Measurements from ENCODE around the gene FCER2. TPM values are rescaled to one million over a fixed set of nuclear protein-coding genes. Genes with fewer than 3 reads are reported as not detected.
A peak's percentile ranks its signal among the peaks of the same experiment; 100 is the strongest.

FCER2 gene
- total RNA-seq, 1 donor from 2014 or later, result 0.58 TPM

DNA sequence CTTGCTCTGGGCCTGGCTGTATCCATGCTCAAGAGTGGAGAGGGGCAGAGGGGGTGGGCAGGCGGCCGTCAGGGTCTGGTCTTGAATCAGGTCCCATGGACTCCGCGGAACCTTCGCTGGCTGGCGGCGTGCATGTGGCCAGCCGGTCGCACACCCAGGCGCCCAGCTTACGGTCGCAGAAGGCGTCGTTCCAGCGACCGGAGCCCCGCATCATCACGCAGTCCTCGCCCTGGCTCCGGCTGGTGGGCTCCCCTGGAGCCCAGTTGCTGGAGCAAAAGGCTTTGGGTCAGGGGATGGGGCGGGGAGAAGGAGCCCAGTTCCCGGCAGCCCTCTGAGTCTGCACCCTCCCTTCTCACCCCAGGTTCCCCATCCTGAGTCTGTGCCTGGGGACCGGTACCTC lies 12.8 kb downstream of the FCER2 start:
- intact Hi-C loops (cut with DNase I), result loop anchor here (10.0 kb wide), 1 partner anchor 116 kb away; no protein-coding TSS in a partner anchor

DNA sequence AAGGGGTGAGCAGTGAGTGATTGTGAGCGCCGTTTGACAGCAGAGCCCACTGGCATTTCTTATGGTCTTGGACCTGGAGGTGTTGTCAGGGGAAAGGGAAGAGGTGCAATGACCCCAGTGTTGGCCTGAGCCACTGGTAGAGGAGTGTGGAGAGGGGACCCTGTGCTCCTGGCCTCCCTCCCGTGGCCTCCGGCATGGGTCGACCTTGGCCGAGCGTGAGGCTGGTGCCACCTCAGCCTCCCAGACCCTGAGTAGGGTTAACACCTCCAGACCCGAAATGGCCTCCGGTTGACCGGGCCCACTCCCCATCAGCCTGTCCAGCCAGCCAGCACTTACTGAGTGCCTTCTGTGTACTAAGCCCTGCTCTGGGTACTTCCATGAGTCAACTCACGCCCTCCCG lies 14.8 kb downstream of the FCER2 start:
- H3K9me3 ChIP-seq, result no peaks in the 10 kb centered on the region
- no peak overlapping the region for H3K4me3 ChIP-seq
- no peak for ATAC-seq
- no peak for DNase-seq
- no peaks in the 10 kb centered on the region for H3K4me1 ChIP-seq
- TF ChIP-seq, protein P1, sequence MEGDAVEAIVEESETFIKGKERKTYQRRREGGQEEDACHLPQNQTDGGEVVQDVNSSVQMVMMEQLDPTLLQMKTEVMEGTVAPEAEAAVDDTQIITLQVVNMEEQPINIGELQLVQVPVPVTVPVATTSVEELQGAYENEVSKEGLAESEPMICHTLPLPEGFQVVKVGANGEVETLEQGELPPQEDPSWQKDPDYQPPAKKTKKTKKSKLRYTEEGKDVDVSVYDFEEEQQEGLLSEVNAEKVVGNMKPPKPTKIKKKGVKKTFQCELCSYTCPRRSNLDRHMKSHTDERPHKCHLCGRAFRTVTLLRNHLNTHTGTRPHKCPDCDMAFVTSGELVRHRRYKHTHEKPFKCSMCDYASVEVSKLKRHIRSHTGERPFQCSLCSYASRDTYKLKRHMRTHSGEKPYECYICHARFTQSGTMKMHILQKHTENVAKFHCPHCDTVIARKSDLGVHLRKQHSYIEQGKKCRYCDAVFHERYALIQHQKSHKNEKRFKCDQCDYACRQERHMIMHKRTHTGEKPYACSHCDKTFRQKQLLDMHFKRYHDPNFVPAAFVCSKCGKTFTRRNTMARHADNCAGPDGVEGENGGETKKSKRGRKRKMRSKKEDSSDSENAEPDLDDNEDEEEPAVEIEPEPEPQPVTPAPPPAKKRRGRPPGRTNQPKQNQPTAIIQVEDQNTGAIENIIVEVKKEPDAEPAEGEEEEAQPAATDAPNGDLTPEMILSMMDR (IDR thresholded peaks at IDR 0.05), result no peak
- no peak overlapping the region for H3K27ac ChIP-seq
- peaks cover 25% of the 10 kb centered on the region for H3K36me3 ChIP-seq
- intact Hi-C loops (cut with DNase I), result loop anchor here (10.0 kb wide), 1 partner anchor 118 kb away; no protein-coding TSS in a partner anchor
- H3K27me3 ChIP-seq, result no peaks in the 10 kb centered on the region

More for the DNA sequence above, 12.8 kb downstream of the FCER2 start:
- Histone ChIP-seq H3K27ac (no peak overlapping the region), H3K9me3 (no peaks in the 10 kb centered on the region), H3K36me3 (peaks cover 9% of the 10 kb centered on the region), H3K27me3 (no peaks in the 10 kb centered on the region), H3K4me3 (no peak overlapping the region), H3K4me1 (no peaks in the 10 kb centered on the region)
- DNase-seq, result no peak
- TF ChIP-seq, protein P1 (IDR thresholded peaks at IDR 0.05), result no peak
- peak; percentile 28 for ATAC-seq

DNA sequence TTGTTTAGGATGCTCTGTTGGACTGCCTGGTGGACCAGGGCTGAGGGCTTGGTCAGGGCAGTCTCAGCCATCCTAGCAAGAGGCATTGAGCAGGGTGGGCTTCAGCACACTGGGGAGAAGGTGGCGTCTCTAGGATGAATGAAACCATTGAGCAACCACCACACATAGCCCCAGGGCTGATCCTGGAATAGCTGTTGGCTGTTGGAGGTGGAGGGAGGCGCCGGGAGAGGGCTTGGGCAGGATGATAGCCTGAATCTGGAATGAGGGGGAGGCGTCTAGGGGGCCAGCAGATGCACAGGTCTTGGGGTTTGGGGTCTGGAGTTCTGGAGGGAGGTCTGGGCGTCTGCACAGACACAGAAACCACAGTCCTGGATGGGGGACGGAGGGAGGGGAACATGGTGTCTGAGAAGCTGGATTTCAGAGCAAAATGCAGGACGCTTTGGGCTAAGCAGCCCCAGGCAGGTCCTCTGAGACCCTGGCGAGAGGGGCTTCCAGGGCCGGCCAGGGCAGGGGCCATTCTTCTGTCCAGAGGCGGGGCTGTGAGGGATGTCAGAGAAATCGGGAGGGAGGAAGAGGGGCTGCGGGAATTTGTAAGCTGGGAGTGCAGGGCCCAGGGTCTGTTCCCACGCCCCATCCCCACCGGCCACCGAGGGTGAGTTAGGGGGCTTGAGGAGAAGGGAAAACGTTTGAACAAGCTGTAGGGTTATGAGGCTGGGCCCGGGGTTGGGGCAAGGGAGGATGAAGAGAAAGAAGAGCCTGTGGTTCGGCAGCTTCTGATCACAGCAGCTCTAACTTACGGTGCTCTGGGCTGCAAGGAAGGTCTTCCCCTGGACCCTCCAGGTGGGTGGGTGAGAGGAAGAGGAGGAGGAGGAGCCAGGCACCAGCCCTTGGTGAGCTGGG lies 16.1 kb downstream of the FCER2 start:
- TF ChIP-seq, protein P1 (IDR thresholded peaks at IDR 0.05), result no peak
- DNase-seq (no peak), ATAC-seq (no peak)
- Histone ChIP-seq H3K4me1 (no peaks in the 10 kb centered on the region), H3K27ac (no peak overlapping the region), H3K9me3 (no peaks in the 10 kb centered on the region), H3K27me3 (no peaks in the 10 kb centered on the region), H3K36me3 (peaks cover 25% of the 10 kb centered on the region), H3K4me3 (no peak overlapping the region)
- intact Hi-C loops (cut with DNase I), result loop anchor here (10.0 kb wide), 1 partner anchor 119 kb away; no protein-coding TSS in a partner anchor

DNA sequence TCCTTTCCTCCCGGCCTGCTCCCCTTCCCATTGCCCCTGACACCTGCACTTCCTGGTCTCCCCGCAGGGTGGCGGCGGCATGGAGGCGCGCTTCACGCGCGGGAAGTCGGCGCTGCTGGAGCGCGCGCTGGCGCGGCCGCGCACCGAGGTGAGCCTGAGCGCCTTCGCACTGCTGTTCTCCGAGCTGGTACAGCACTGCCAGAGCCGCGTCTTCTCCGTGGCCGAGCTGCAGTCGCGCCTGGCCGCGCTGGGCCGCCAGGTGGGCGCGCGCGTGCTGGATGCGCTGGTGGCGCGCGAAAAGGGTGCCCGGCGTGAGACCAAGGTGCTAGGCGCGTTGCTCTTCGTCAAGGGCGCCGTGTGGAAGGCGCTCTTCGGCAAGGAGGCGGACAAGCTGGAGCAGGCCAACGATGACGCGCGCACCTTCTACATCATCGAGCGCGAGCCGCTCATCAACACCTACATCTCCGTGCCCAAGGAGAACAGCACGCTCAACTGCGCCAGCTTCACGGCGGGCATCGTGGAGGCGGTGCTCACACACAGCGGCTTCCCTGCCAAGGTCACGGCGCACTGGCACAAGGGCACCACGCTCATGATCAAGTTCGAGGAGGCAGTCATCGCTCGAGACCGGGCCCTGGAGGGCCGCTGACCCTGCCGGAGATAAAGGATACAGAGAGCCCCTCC lies 19.6 kb downstream of the FCER2 start:
- peaks cover 25% of the 10 kb centered on the region for H3K36me3 ChIP-seq
- peaks cover 6% of the 10 kb centered on the region for H3K4me1 ChIP-seq
- peak overlapping the region; percentile 100 for H3K4me3 ChIP-seq
- TF ChIP-seq, protein P1 (IDR thresholded peaks at IDR 0.05), result no peak
- no peak overlapping the region for H3K27ac ChIP-seq
- H3K9me3 ChIP-seq, result no peaks in the 10 kb centered on the region
- ATAC-seq, result no peak
- no peak for DNase-seq
- no peaks in the 10 kb centered on the region for H3K27me3 ChIP-seq
- intact Hi-C loops (cut with DNase I), result loop anchor here (10.0 kb wide), 1 partner anchor 122 kb away; no protein-coding TSS in a partner anchor

DNA sequence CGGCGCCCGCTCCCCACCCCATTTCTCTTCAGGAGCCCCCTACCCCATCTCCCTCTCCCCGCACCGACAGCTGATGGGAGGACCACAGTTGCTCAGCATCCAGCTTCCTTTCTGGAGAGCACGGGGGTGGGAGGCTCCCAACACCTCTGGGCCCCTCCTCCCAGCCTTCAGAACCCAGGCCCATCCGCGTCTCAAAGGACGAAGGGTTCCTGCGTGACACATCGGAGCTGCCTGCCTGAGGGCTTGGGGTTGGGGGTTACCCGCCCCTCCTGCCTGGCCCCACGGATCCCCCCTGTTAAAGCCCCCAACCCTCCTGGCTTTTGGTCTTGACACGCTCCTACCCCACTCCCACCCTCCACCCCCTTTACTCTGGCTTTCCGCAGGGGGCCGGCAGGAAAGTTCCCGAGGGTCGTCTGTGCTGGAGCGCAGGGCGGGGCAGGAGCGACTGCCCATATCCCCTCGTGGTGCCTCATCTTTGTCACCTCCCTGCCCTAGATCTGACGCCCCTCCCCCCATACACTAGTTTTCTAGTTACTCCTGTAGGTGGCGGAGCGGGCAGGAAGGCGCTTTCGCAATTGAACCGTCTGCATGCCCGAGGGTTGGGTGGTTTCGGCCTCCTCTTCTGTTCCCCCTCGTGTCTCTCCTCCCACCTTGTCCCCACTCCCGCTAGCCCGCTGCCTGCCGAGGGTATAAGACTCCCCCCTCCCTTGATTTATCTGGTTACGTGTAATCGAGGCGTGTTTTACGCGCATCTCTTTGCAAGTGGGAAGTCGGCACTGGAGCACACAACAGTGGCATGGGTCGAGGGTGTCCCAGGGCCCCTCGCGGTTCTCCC lies 20.4 kb downstream of the FCER2 start:
- TF ChIP-seq, protein P1 (IDR thresholded peaks at IDR 0.05), result peak; percentile 39
- no peaks in the 10 kb centered on the region for H3K27me3 ChIP-seq
- H3K9me3 ChIP-seq, result no peaks in the 10 kb centered on the region
- peak; percentile 69 for ATAC-seq
- peak overlapping the region; percentile 92 for H3K27ac ChIP-seq
- H3K36me3 ChIP-seq, result peaks cover 25% of the 10 kb centered on the region
- peak overlapping the region; percentile 100 for H3K4me3 ChIP-seq
- intact Hi-C loops (cut with DNase I), result loop anchor here (10.0 kb wide), 1 partner anchor 123 kb away; no protein-coding TSS in a partner anchor
- H3K4me1 ChIP-seq, result peaks cover 6% of the 10 kb centered on the region
- peak; percentile 90 for DNase-seq
